GM18520 (cell line): Measurements from ENCODE around the gene FCF1.

Experiments used
- ATAC-seq: cut with Tn5 transposase; IDR thresholded peaks from one replicate; pipeline ENCODE4 v1.9.1; 2021; ENCODE audit not compliant: unreplicated experiment

The FCF1 gene, protein sequence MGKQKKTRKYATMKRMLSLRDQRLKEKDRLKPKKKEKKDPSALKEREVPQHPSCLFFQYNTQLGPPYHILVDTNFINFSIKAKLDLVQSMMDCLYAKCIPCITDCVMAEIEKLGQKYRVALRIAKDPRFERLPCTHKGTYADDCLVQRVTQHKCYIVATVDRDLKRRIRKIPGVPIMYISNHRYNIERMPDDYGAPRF

DNA sequence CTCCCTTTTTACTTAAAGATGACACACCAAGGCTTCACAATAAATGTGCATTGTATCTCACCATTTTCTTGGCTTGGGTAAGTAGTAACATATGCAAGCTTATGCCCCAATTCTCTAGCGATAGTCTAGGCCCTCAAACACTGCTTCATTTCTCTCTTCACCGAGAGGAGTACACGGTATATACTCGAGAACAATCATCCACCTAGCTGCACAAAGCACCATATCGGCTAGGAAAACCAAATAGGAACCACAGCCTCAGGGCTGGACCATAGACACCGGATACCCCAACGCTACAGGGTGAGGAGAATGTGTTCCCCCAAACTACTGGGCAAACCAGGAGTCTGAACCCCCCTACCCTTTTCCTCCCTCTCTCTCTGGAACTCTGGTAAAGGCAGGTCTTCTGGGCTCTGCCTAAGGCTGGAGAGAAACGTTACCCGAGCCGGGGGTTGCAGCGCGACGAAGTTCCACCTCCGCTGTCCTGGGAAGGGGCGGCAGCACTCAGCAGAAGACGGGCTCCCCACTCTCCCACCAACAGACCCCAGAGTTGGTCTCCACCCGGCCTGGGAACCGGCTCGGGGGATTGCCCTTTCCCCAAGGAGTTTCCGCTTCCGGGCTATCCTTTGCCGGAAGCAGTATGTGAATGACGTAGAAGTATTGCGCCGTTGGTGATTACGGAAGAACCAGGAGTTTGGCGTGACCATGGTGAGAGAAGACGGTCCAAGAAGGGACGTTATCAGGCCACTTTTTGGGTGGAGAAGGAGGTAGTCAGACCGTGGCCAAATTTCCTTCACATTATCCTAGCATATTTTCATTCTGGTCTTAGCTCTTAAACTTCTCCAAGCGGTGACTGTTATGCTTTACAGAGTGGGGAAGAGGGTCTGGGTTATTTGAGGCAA is at the start of gene FCF1, which contains the start of gene AREL1:
Gene FCF1, plus strand, starts transcription at position 646 of the 896 bp plus-strand sequence. Its CDS starts 54 bp downstream, at position 700.
Gene AREL1, minus strand, starts transcription at position 582 of the 896 bp plus-strand sequence. CDS start 27,465 bp downstream, outside the sequence.
- ATAC-seq, result peak; percentile 88

- ATAC-seq, result no peak
These were observed 49.1 kb upstream of the FCF1 start for GRCh38 chr14:74663884-74664283.

GRCh38 chr14:74664717-74665116 is 48.2 kb upstream of the FCF1 start:
- no peak for ATAC-seq

- no peak for ATAC-seq
These were observed 45.2 kb upstream of the FCF1 start for GRCh38 chr14:74667758-74668157.

GRCh38 chr14:74669256-74669655 is 43.7 kb upstream of the FCF1 start:
- ATAC-seq, result no peak

GRCh38 chr14:74669846-74670245 is 43.1 kb upstream of the FCF1 start:
- no peak for ATAC-seq

DNA sequence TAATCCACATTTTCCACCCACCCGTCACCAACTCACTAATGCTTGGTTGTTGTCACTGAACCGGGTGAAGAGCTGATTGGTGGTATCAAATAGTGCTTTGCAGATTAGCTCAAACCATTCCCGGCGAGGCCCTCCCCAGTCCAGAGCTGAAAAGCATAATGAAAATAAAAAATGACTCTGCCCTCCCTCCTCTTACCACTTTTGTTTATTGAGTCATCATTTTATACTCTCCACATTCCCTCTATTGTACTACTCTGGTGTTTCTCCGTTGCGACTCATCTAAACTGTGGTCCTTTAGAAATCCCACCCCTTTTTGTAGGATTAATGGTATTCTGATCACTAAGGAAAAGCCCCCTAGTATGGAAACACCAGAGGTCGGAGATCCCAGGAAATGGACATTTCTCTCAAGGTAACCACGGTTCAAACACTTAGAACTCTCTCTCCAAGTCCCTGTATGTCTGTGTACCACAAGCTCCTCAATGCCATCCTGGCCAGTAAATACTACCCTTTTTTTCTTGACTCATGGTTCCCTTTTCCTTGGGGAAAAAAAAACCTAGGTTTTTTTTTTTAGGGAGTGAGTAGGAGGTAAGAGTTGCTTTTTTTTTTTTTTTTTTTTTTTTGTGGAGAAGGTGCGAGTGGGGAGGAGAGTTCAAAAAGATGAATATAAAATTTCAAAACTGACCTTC is 42.1 kb upstream of the FCF1 start:
- ATAC-seq, result no peak

DNA sequence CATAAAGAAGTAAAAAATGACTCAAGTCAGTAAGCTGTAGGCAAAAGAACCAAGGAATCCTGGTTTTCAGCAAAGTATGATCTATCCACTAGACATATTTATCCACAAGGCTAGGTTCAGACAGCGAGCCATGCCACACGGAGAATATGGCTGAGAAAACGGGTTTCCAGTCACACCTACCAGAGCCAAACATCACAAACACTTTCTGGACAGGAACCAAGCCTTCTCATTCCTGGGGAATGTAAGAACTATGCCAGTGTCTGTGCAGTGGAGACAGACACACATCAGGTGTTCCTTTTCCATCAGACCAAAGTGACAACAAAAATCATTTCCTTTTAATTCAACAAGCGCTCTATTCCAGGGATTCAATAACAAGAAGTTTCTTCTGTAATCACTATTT is 41.2 kb upstream of the FCF1 start:
- ATAC-seq, result no peak

DNA sequence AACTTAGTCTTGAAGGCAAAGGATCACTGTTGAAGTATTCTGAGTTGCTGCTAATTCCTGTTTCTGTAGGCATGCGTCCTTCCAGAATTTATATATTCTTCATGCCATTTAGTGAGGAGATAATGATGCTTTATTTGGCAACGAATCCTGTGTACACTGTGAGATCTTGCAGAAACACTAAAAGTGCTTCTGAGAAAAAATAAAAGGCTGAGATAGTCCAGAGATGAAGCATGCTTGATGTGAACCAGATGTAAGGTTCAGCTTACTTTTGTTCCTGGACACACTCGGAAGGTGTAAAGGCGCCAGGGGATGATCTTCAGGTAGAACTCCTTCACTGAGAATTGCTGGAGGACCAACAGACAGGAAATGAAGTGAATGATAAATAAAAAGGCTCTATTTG is 39.2 kb upstream of the FCF1 start:
- ATAC-seq, result no peak

GRCh38 chr14:74675219-74675618 is 37.7 kb upstream of the FCF1 start:
- no peak for ATAC-seq

DNA sequence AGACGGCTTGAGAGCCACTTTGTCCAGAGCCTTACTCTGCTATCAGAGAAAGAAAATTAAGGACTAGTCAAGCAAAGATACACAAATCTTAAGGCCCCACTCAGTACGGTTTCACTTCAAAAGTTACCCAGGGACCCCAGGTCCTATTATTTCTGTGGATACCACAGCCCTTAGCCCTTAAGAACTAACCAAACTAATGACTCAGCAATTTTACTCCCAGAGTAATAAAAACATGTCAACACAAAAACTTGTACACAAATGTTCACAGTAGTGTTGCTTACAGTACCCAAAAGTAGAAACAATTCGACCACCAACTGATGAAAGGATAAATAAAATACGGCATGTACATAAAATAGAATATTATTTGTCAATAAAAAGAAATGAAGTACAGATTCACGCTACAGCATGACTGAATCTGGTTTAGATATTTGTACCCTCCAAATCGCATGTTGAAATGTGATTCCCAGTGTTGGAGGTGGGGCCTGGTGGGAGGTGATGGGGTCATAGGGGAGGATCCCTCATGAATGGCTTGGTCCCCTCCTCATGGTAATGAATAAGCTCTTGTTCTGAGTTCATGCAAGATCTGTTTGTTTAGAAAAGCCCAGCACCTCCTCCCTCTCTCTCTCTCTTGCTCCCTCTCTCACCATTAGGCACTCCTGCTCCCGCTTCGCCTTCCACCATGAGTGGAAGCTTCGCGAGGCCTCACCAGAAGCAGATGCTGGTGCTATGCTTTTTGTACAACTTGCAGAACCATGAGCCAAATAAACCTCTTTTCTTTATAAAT is 30.6 kb upstream of the FCF1 start:
- no peak for ATAC-seq

- no peak for ATAC-seq
These were observed 29.5 kb upstream of the FCF1 start for GRCh38 chr14:74683406-74683805.

- ATAC-seq, result no peak
These were observed 28.5 kb upstream of the FCF1 start for GRCh38 chr14:74684434-74684833.

- ATAC-seq, result no peak
These were observed 27.9 kb upstream of the FCF1 start for GRCh38 chr14:74685056-74685455.

GRCh38 chr14:74685921-74686678 is 26.8 kb upstream of the FCF1 start:
- no peak for ATAC-seq

DNA sequence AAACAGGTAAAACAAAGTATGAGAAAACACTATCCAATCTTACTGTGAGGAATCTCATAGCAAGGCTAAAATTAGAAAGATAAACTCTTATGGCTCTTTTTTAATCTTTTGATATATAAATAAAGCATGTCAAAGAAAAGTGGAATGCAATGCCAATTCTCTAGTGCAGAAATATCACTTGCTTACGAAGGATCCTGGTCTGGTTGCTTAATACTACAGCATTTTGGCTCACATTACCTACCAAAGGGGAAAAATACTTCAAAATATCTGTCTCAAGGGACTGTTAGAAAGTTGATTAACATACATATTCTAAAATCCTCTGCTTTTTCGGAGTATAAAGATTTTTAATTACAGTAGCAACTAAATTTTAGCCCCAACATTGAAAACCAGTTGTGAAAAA is 21.5 kb upstream of the FCF1 start:
- no peak for ATAC-seq

- no peak for ATAC-seq
These were observed 19.8 kb upstream of the FCF1 start for GRCh38 chr14:74693191-74693590.

- no peak for ATAC-seq
These were observed 17.5 kb upstream of the FCF1 start for GRCh38 chr14:74695406-74695805.

DNA sequence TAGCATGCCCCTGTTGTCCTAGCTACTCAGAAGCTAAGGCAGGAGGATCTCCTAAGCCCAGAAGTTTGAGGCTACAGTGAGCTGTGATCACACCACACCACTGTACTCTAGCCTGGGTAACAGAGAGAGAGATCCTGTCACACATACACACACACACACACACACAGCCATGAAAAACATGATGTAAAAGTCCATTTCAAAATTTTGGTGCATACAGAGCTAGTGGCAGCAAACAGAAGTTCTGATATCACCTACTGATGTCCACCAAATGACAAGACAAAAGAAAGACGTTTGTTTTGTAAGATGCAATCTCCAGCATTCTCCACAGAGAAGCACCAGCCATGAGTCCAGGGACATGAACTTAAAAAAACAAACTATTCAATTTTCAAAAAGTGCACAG is 15.9 kb upstream of the FCF1 start:
- no peak for ATAC-seq

- ATAC-seq, result no peak
These were observed 15.4 kb upstream of the FCF1 start for GRCh38 chr14:74697543-74697942.
